LNCAP (cell line): ENCODE data around the gene DOCK1.

ENCODE experiments used
- TF ChIP-seq, protein P1 (sequence below): fragments of 450-650 bp; IDR thresholded peaks from 2 replicates; pipeline ENCODE4 v1.5.1; 2017; ENCODE audit warnings: mild to moderate bottlenecking

DOCK1 gene

GRCh38 chr10:127210936-127211466 lies 305.8 kb downstream of the DOCK1 start:
- TF ChIP-seq, protein P1, sequence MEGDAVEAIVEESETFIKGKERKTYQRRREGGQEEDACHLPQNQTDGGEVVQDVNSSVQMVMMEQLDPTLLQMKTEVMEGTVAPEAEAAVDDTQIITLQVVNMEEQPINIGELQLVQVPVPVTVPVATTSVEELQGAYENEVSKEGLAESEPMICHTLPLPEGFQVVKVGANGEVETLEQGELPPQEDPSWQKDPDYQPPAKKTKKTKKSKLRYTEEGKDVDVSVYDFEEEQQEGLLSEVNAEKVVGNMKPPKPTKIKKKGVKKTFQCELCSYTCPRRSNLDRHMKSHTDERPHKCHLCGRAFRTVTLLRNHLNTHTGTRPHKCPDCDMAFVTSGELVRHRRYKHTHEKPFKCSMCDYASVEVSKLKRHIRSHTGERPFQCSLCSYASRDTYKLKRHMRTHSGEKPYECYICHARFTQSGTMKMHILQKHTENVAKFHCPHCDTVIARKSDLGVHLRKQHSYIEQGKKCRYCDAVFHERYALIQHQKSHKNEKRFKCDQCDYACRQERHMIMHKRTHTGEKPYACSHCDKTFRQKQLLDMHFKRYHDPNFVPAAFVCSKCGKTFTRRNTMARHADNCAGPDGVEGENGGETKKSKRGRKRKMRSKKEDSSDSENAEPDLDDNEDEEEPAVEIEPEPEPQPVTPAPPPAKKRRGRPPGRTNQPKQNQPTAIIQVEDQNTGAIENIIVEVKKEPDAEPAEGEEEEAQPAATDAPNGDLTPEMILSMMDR = no peak

DNA sequence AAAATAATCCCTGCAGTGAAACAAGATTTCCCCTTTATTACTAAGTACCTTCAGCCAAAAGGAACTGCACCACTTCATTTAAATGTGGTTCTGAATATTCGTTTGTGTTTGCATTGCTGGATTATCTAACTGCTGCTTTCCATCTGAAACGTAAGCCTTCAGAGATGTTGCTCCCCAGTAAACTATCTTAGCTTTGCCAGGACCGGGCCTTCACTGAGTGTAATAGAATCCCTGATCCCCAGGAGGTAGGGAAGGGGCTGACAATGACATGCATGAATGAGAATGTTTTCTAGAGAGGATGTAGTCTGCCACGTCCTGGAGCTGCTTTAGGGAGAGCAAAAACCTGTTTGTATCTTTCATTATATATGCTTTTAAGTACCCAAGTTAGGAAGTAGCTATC lies 310.6 kb downstream of the DOCK1 start:
- TF ChIP-seq, protein P1 = no peak

DNA sequence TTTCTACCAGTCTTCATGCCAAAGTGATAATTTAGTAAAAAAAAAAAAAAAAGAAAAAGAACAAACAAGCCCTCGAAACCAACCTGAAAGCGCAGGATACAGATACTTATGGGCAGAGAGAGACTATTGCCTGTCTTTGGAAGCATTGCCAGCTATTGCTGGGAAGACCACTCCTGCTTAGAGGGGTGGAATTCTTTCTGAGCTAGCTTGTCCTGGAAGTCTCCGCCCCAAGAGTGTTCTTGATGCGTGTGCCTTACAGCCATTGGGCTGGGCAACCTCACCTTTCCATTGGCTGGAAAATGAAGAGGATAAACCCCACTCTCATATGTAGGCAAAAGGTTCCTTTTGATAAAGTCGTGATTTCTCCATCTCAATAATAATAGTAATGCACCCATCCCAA lies 311.0 kb downstream of the DOCK1 start:
- TF ChIP-seq, protein P1 = no peak

GRCh38 chr10:127216786-127217185 lies 311.6 kb downstream of the DOCK1 start:
- TF ChIP-seq, protein P1 = no peak

- TF ChIP-seq, protein P1 = no peak
Observed at GRCh38 chr10:127218658-127219057, 313.4 kb downstream of the DOCK1 start.

- TF ChIP-seq, protein P1 = no peak
Observed at GRCh38 chr10:127221281-127221680, 316.1 kb downstream of the DOCK1 start.

GRCh38 chr10:127227027-127227426 lies 321.8 kb downstream of the DOCK1 start:
- TF ChIP-seq, protein P1 = no peak

DNA sequence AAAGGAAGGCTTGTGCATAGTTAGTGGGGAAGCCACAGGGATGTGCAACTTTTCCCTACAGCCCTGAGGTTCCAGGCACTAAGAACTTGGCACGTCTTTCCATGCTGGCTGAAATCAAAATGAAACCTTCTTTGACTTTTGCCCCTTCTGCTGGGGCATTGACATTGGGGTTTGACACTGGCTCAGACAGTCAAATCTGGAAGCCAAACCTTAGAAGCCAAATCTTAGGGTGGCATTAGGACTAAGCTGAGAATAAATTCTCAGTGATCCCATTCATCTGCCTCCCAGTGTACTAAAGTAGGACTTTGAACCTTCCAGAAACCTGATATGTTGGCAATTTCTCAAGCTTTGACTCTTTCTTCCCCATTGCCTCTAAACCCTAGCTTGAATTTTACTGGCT lies 322.4 kb downstream of the DOCK1 start:
- TF ChIP-seq, protein P1 = no peak
